ENCODE results near the gene CARD10.
A peak's percentile ranks its signal among the peaks of the same experiment; 100 is the strongest.

Gene CARD10

GRCh38 chr22:37525073-37525745 is 6.0 kb upstream of the CARD10 start:
- H3K4me3 ChIP-seq (ENCODE audit: control insufficient read depth, low read depth, low read length) = no peak overlapping the region
- TF ChIP-seq CTCF (conservative IDR thresholded peaks at IDR 0.05; ENCODE audit: control insufficient read depth, insufficient read depth, low read depth, low read length) = no peak
- DNase-seq (ENCODE audit: low read depth) = peak; percentile 79

- no peak for DNase-seq (ENCODE audit: low read depth)
- no peak for TF ChIP-seq CTCF (conservative IDR thresholded peaks at IDR 0.05; ENCODE audit: control insufficient read depth, insufficient read depth, low read depth, low read length)
- no peak overlapping the region for H3K4me3 ChIP-seq (ENCODE audit: control insufficient read depth, low read depth, low read length)
Measured at GRCh38 chr22:37522482-37522881, 3.3 kb upstream of the CARD10 start.

GRCh38 chr22:37521236-37521739 is 2.1 kb upstream of the CARD10 start:
- H3K4me3 ChIP-seq (ENCODE audit: control insufficient read depth, low read depth, low read length) = no peak overlapping the region
- no peak for DNase-seq (ENCODE audit: low read depth)
- TF ChIP-seq CTCF (conservative IDR thresholded peaks at IDR 0.05; ENCODE audit: control insufficient read depth, insufficient read depth, low read depth, low read length) = no peak

GRCh38 chr22:37520776-37521191 is 1.6 kb upstream of the CARD10 start:
- TF ChIP-seq CTCF (conservative IDR thresholded peaks at IDR 0.05; ENCODE audit: control insufficient read depth, insufficient read depth, low read depth, low read length) = no peak
- H3K4me3 ChIP-seq (ENCODE audit: control insufficient read depth, low read depth, low read length) = no peak overlapping the region
- no peak for DNase-seq (ENCODE audit: low read depth)

GRCh38 chr22:37518509-37519267 is 527 bp downstream of the CARD10 start:
- peak overlapping the region; percentile 40 for H3K4me3 ChIP-seq (ENCODE audit: control insufficient read depth, low read depth, low read length)
- DNase-seq (ENCODE audit: low read depth) = no peak
- TF ChIP-seq CTCF (conservative IDR thresholded peaks at IDR 0.05; ENCODE audit: control insufficient read depth, insufficient read depth, low read depth, low read length) = no peak

GRCh38 chr22:37517826-37518450 is 1.3 kb downstream of the CARD10 start:
- peak overlapping the region; percentile 40 for H3K4me3 ChIP-seq (ENCODE audit: control insufficient read depth, low read depth, low read length)
- DNase-seq (ENCODE audit: low read depth) = no peak
- TF ChIP-seq CTCF (conservative IDR thresholded peaks at IDR 0.05; ENCODE audit: control insufficient read depth, insufficient read depth, low read depth, low read length) = no peak
